Activated CD8-positive, alpha-beta T cell treated with anti-CD3 and anti-CD28 coated beads for 36 hours (primary cell): Measurements from ENCODE around the gene CRTC2. TPM values are rescaled to one million over a fixed set of nuclear protein-coding genes. Genes with fewer than 3 reads are reported as not detected.
A peak's percentile ranks its signal among the peaks of the same experiment; 100 is the strongest.

Experiments used
- ATAC-seq: fragments of 200-7000 bp; cut with Tn5 transposase; one replicate; pipeline ENCODE4 v1.10.0; 2021; ENCODE audit warnings: mild to moderate bottlenecking, moderate library complexity
- CTCF ChIA-PET: fragments of 350-600 bp; sonication (Branson Sonifier 250); formaldehyde crosslinking; loops from one replicate; lab custom pipeline; 2021; ENCODE audit warnings: antibody characterized with exemption; lab: Charles Lee
- POLR2A ChIA-PET: fragments of 350-600 bp; sonication (Branson Sonifier 250); formaldehyde crosslinking; loops from one replicate; lab custom pipeline; 2021; ENCODE audit warnings: antibody characterized with exemption; lab: Charles Lee
- DNase-seq: peaks from one replicate; pipeline ENCODE4 v3.0.0-alpha.2; 2020
- H3K27ac Mint-ChIP-seq: one replicate; pipeline ENCODE4 v1.8.0; 2021; ENCODE audit warnings: mild to moderate bottlenecking, mixed read lengths
- H3K27me3 Mint-ChIP-seq: one replicate; pipeline ENCODE4 v1.8.0; 2021; ENCODE audit warnings: mixed read lengths
- H3K36me3 Mint-ChIP-seq: one replicate; pipeline ENCODE4 v1.8.0; 2021; ENCODE audit warnings: low read depth, mixed read lengths
- H3K4me1 Mint-ChIP-seq: one replicate; pipeline ENCODE4 v1.8.0; 2021; ENCODE audit warnings: low read depth, mixed read lengths
- H3K4me3 Mint-ChIP-seq: one replicate; pipeline ENCODE4 v1.8.0; 2021; ENCODE audit warnings: mild to moderate bottlenecking, moderate library complexity, mixed read lengths
- H3K9me3 Mint-ChIP-seq: one replicate; pipeline ENCODE4 v1.8.0; 2021; ENCODE audit warnings: mixed read lengths
- intact Hi-C: fragments of 100-400 bp; cut with micrococcal nuclease; formaldehyde crosslinking; loops from one replicate; pipeline ENCODE4 v1.10.0; 2022
- total RNA-seq, 2 experiments: library from RNA; stranded (reverse); gene quantifications; one replicate each; pipeline ENCODE4 v1.2.3, GENCODE V29; 2021
- TF ChIP-seq, protein P1 (sequence below): fragments of 200-600 bp; IDR thresholded peaks from one replicate; pipeline ENCODE4 v1.8.0; 2022; ENCODE audit warnings: antibody characterized with exemption, mild to moderate bottlenecking

The CRTC2 gene
- total RNA-seq, 2 experiments from 2014 or later, result 67.3 to 71.8 TPM

DNA sequence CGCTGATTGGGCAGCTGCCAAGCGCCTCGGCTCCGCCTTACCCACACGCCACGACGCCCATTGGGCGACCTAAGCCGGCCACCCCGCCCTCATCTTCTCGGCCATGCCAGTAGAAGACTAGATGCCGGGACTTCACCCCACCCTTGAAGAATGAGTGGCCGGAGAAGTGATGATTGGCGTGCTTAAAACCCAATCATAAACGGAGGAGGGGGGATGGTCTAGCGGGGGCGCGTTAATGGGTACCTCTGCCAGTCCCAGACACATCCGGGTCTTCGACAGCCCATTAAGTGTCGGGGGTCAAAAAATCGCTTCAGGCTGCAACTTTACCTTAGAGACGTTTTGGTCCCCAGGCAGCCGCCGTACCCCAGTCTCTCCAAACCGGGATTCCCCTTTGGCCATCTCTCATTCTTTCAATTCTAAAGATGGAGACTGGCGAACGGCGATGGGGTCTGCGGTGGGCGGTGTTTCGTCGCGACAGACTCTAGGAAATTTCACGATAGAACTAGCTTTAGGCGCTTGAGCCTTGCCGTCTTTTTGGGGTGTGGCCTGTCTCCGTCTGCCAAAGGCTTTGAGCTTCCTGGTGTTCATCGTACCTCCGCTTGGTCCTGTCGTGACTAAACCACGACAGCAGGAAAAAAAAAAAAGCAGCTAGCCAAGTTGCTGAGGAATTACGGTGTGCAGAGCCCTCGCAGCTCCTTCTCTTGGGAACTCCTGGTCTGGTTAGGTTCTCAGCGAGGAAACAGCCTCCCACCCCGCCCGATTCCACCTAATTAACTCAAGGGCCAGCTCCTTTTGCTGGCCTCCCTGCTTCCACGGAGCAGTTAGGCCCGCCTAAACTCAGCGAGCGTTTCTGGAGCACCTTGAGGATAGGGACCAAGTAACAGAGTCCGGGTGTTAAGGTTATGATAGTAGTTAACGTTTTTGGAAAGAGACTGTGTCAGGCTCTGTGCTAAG is 35.2 kb downstream of the CRTC2 start, which contains the start of gene GATAD2B:
Gene GATAD2B (minus strand): TSS at position 1 of the 954 bp plus-strand sequence. CDS start 94,625 bp downstream, outside the sequence.
- intact Hi-C loops, result loop anchor here (5.0 kb wide), 1 partner anchor 116 kb away; no protein-coding TSS in a partner anchor
- Mint-ChIP-seq H3K27ac (peak within 1 kb of the TSS; percentile 97), H3K9me3 (no peaks in the 10 kb centered on the region), H3K4me1 (peaks cover 38% of the 10 kb centered on the region), H3K4me3 (peak within 1 kb of the TSS; percentile 95), H3K36me3 (peaks cover 18% of the 10 kb centered on the region), H3K27me3 (no peaks in the 10 kb centered on the region)
- CTCF ChIA-PET, result interaction anchor here (0.5 to 5.9 kb wide), 10 partner anchors 12 to 403 kb away, joined by 3 to 46 read pairs (median 3); partner anchors contain the start of genes CREB3L4, DENND4B and JTB
- DNase-seq (peak; percentile 100), ATAC-seq (peak; percentile 93)
- TF ChIP-seq, protein P1, sequence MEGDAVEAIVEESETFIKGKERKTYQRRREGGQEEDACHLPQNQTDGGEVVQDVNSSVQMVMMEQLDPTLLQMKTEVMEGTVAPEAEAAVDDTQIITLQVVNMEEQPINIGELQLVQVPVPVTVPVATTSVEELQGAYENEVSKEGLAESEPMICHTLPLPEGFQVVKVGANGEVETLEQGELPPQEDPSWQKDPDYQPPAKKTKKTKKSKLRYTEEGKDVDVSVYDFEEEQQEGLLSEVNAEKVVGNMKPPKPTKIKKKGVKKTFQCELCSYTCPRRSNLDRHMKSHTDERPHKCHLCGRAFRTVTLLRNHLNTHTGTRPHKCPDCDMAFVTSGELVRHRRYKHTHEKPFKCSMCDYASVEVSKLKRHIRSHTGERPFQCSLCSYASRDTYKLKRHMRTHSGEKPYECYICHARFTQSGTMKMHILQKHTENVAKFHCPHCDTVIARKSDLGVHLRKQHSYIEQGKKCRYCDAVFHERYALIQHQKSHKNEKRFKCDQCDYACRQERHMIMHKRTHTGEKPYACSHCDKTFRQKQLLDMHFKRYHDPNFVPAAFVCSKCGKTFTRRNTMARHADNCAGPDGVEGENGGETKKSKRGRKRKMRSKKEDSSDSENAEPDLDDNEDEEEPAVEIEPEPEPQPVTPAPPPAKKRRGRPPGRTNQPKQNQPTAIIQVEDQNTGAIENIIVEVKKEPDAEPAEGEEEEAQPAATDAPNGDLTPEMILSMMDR, result no peak
- POLR2A ChIA-PET, result interaction anchor here (0.6 to 9.9 kb wide), 24 partner anchors 9 to 1078 kb away, joined by 3 to 126 read pairs (median 4); partner anchors contain the start of genes CREB3L4, DENND4B, JTB and RPS27

DNA sequence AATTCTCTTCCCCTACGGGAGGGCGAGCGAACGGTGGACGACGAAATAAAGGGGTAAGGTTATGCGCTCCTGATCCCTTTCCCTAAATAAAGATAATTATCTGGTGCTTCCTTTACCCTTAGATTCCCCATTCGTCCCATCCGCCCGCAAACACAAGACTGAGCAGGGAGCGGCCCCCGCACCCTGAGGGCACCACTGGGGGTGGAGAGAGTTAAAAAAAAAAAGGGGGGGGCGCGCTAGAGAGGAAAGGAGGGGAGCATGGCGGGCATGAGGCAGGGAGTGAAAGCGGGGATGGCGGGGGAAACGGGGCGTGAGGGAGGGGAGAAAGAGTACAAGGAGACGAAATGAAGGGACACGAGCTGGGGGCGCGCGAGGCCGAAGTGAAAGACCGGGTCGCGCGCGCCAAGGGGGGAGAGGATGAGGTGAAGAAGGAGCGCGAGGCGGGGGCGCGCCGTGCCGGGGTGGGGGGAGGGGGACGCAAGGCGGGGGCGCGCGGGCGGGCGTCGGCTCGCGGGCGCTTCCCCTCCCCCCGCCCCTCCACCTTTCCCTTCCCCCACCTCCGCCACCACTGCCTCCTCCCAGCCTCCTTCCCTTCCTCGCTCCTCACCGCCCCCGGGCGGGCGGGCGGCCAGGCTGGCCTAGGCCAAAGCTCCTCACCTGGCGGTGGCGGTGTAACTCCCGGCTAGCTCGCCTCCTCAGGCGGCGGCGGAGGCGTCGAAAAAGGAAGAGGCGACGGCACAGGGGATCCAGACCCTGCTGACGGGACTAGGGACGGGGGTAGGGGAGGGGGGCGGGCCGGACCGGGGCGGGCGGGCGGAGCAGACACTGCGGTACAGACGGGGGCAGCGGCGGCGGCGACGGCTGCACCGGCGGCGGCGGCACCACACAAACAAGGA is 36.1 kb downstream of the CRTC2 start:
- Mint-ChIP-seq H3K27ac (peak overlapping the region; percentile 97), H3K9me3 (no peaks in the 10 kb centered on the region), H3K4me3 (peak overlapping the region; percentile 95), H3K27me3 (no peaks in the 10 kb centered on the region), H3K4me1 (peaks cover 41% of the 10 kb centered on the region), H3K36me3 (peaks cover 23% of the 10 kb centered on the region)
- ChIA-PET POLR2A (interaction anchor here (0.5 to 9.9 kb wide), 25 partner anchors 9 to 387 kb away, joined by 3 to 126 read pairs (median 6); partner anchors contain the start of genes CREB3L4, CRTC2, DENND4B and JTB), CTCF (interaction anchor here (0.9 to 5.9 kb wide), 9 partner anchors 12 to 126 kb away, joined by 3 to 46 read pairs (median 3); partner anchors contain the start of genes CREB3L4, DENND4B and JTB)
- DNase-seq (peak; percentile 82), ATAC-seq (peak; percentile 29)
- TF ChIP-seq, protein P1, result no peak
- intact Hi-C loops, result loop anchor here (5.0 kb wide), 1 partner anchor 115 kb away; no protein-coding TSS in a partner anchor

DNA sequence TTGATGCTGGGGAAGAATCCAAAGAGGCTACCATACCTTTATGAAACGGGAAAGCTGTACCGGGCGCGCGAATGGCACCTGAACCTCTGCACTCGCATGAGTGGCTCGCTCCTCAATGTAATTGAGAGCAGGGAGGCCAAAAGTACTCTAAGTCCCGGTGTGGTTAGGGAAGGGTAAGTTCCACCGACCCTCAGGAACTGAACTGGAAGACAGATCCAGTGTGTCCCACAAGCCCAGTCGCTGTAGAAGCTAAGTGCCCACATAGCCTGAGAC is 36.7 kb downstream of the CRTC2 start:
- H3K4me3 Mint-ChIP-seq, result peak overlapping the region; percentile 95
- DNase-seq (peak; percentile 24), ATAC-seq (no peak)
- H3K27ac Mint-ChIP-seq, result peak overlapping the region; percentile 94
- peaks cover 23% of the 10 kb centered on the region for H3K36me3 Mint-ChIP-seq
- ChIA-PET CTCF (interaction anchor here (1.1 to 5.9 kb wide), 8 partner anchors 11 to 132 kb away, joined by 3 to 46 read pairs (median 4); partner anchors contain the start of genes DENND4B and JTB), POLR2A (interaction anchor here (0.8 to 9.9 kb wide), 23 partner anchors 10 to 139 kb away, joined by 3 to 126 read pairs (median 6); partner anchors contain the start of genes CREB3L4, CRTC2, DENND4B and JTB)
- intact Hi-C loops, result loop anchor here (5.0 kb wide), 1 partner anchor 114 kb away; no protein-coding TSS in a partner anchor
- H3K4me1 Mint-ChIP-seq, result peaks cover 41% of the 10 kb centered on the region
- H3K27me3 Mint-ChIP-seq, result no peaks in the 10 kb centered on the region
- no peaks in the 10 kb centered on the region for H3K9me3 Mint-ChIP-seq
- TF ChIP-seq, protein P1, result no peak

DNA sequence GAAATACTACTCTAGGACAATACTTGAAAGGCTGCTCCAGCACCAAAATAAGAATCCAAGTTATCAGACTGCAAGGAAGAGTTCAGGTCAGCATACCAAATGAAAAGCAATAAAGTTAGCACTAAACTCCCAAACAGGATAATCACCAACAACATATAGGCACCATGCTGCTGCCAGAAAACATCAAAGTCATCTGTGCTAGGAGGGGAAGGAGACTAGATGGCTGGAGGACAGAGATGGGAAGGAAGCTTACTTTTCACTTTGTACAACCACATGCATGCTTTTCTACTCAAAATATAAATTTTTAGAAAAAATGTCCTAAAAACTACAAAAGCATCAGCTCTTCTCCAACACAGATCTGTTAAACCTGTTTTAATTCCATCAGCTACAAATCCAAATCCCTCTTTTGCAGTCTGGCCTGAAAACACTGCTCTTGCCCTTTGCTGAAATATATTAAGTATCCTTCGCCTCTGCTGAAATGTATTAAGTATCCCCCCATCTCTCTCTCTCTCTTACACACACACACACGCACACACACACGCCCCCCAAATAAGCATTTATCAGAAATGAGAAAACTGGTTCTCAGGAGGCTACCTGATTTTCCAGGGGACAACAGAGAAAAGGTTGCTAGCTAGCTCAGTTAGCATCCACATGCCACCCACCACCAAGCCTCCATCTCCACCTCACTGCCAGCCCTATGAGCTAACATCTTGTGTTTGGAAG is 37.2 kb downstream of the CRTC2 start:
- ATAC-seq, result no peak
- Mint-ChIP-seq H3K9me3 (no peaks in the 10 kb centered on the region), H3K27me3 (no peaks in the 10 kb centered on the region), H3K4me3 (peak overlapping the region; percentile 95), H3K4me1 (peaks cover 43% of the 10 kb centered on the region), H3K27ac (peak overlapping the region; percentile 94), H3K36me3 (peaks cover 24% of the 10 kb centered on the region)
- ChIA-PET CTCF (interaction anchor here (0.9 to 5.9 kb wide), 8 partner anchors 11 to 131 kb away, joined by 3 to 46 read pairs (median 4); partner anchors contain the start of gene DENND4B), POLR2A (interaction anchor here (0.6 to 9.9 kb wide), 24 partner anchors 9 to 138 kb away, joined by 3 to 126 read pairs (median 5); partner anchors contain the start of genes CREB3L4, CRTC2, DENND4B and JTB)
- TF ChIP-seq, protein P1, result no peak
- intact Hi-C loops, result loop anchor here (5.0 kb wide), 1 partner anchor 114 kb away; no protein-coding TSS in a partner anchor
- DNase-seq, result no peak
